Lung (tissue), 12 donors: ENCODE measurements around the gene NSFL1C. TPM values are rescaled to one million over a fixed set of nuclear protein-coding genes. Genes with fewer than 3 reads are reported as not detected.

Experiments used
- ATAC-seq: fragments of 200-7000 bp; cut with Tn5 transposase; one replicate; pipeline ENCODE4 v1.9.1; 2020; ENCODE audit warnings: moderate number of reproducible peaks; ENCODE audit not compliant: insufficient read depth, low FRiP score
- DNase-seq, 3 donors: peaks; one replicate each; pipeline ENCODE4 v3.0.0-alpha.2; 2013 to 2017
- H3K27ac ChIP-seq, 2 donors: one replicate each; pipeline ENCODE4 v1.5.1; 2013; ENCODE audit warnings: mild to moderate bottlenecking in 2 of 2, moderate library complexity in 2 of 2, control low read depth in 1 of 2, inconsistent platforms in 1 of 2, low read depth in 1 of 2, low read length in 1 of 2
- H3K27me3 ChIP-seq, 3 donors: one replicate each; pipeline ENCODE4 v1.5.1; 2013; ENCODE audit warnings: low read length in 2 of 3; ENCODE audit not compliant: control insufficient read depth in 3 of 3, insufficient read depth in 3 of 3
- H3K36me3 ChIP-seq, 4 donors: one replicate each; pipeline ENCODE4 v1.5.1; 2013; ENCODE audit warnings: low read length in 4 of 4, mild to moderate bottlenecking in 1 of 4, moderate library complexity in 1 of 4; ENCODE audit not compliant: control insufficient read depth in 4 of 4, insufficient read depth in 4 of 4
- H3K4me1 ChIP-seq, 5 donors: one replicate each; pipeline ENCODE4 v1.5.1; 2013; ENCODE audit warnings: low read length in 5 of 5, mild to moderate bottlenecking in 2 of 5, moderate library complexity in 1 of 5; ENCODE audit not compliant: control insufficient read depth in 5 of 5, insufficient read depth in 5 of 5
- H3K4me3 ChIP-seq: one replicate; pipeline ENCODE4 v1.5.1; 2013; ENCODE audit warnings: mild to moderate bottlenecking, control low read depth, moderate library complexity
- H3K9ac ChIP-seq, 2 donors: one replicate each; pipeline ENCODE4 v1.5.1; 2013; ENCODE audit warnings: low read length in 2 of 2, control low read depth in 1 of 2; ENCODE audit not compliant: insufficient read depth in 1 of 2
- H3K9me3 ChIP-seq, 4 donors: one replicate each; pipeline ENCODE4 v1.5.1; 2013; ENCODE audit warnings: low read length in 3 of 4, mild to moderate bottlenecking in 1 of 4, moderate library complexity in 1 of 4; ENCODE audit not compliant: control insufficient read depth in 4 of 4, insufficient read depth in 3 of 4
- WGBS, 2 donors: extraction: QIAGEN DNeasy Blood & Tissue Kit; methylation state at CpG; one replicate each; pipeline ENCODE4 v1.1.7; 2013; 5-methylcytosine and 5-hydroxymethylcytosine counted together
- polyA plus RNA-seq, 2 donors: library from polyadenylated mRNA; stranded (reverse); fragments of 200-250 nt; gene quantifications; one replicate each; pipeline ENCODE4 v1.2.1, GENCODE V29; 2013
- total RNA-seq, 2 donors: library from RNA; depleted of rRNA in 1 of 2; stranded (reverse); fragments of >200 nt in 1 of 2; gene quantifications; one replicate each; pipeline ENCODE4 v1.2.1, GENCODE V29; 2014 to 2021
- TF ChIP-seq, protein P1 (sequence below): IDR thresholded peaks from 2 replicates; pipeline ENCODE4 v1.5.1; 2012; ENCODE audit warnings: mild to moderate bottlenecking; ENCODE audit errors: control extremely low read depth, extremely low read depth
- donor health status: control.
- donor health status: control.
- donor health status: Bipolar disorder and iron deficiency.
- donor health status: healthy.
- donor health status: DM: yes; HTN: yes; CAD: no.

NSFL1C gene
- total and polyA plus RNA-seq, 4 donors: 39.0 to 84.8 (median 53.1) TPM

DNA sequence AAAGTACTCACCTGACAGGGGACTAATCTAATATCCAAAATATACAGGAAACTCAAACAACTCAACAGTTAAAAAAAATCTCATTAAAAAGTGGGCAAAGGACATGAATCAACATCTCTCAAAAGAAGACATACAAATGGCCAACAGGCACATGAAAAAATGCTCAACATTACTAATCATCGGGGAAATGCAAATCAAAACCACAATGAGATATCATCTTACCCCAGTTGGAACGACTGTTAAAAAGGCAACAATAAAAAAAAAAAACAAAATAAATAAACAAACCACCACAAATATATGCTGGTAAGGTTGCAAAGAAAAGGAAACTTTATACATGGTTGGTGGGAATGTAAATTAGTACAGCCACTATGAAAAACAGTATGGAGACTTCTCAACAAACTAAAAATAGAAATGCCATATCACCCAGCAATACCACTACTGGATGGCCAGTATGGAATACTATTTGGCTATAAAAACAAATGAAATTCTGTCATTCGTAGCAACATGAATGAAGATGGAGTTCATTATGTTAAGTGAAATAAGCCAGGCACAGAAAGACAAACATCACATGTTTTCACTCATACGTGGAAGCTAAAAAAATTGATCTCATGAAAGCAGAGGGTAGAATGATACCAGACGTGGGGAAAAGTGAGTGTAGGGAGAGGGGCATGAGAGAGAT is 17.9 kb upstream of the NSFL1C start:
- H3K4me1 ChIP-seq: no peaks in the 10 kb centered on the region
- no peak overlapping the region for H3K27ac ChIP-seq
- ATAC-seq: no peak
- TF ChIP-seq, protein P1, sequence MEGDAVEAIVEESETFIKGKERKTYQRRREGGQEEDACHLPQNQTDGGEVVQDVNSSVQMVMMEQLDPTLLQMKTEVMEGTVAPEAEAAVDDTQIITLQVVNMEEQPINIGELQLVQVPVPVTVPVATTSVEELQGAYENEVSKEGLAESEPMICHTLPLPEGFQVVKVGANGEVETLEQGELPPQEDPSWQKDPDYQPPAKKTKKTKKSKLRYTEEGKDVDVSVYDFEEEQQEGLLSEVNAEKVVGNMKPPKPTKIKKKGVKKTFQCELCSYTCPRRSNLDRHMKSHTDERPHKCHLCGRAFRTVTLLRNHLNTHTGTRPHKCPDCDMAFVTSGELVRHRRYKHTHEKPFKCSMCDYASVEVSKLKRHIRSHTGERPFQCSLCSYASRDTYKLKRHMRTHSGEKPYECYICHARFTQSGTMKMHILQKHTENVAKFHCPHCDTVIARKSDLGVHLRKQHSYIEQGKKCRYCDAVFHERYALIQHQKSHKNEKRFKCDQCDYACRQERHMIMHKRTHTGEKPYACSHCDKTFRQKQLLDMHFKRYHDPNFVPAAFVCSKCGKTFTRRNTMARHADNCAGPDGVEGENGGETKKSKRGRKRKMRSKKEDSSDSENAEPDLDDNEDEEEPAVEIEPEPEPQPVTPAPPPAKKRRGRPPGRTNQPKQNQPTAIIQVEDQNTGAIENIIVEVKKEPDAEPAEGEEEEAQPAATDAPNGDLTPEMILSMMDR: no peak
- no peak for DNase-seq
- H3K9me3 ChIP-seq: no peaks in the 10 kb centered on the region
- 50 to 58% methylated on average over 5 of the region's 5 CpGs for WGBS, 2 donors
- H3K4me3 ChIP-seq: no peak overlapping the region
- H3K36me3 ChIP-seq: no peaks in the 10 kb centered on the region
- H3K27me3 ChIP-seq: peaks cover 0 to 6% (median 2%) of the 10 kb centered on the region in 3 donors
- no peak overlapping the region for H3K9ac ChIP-seq

DNA sequence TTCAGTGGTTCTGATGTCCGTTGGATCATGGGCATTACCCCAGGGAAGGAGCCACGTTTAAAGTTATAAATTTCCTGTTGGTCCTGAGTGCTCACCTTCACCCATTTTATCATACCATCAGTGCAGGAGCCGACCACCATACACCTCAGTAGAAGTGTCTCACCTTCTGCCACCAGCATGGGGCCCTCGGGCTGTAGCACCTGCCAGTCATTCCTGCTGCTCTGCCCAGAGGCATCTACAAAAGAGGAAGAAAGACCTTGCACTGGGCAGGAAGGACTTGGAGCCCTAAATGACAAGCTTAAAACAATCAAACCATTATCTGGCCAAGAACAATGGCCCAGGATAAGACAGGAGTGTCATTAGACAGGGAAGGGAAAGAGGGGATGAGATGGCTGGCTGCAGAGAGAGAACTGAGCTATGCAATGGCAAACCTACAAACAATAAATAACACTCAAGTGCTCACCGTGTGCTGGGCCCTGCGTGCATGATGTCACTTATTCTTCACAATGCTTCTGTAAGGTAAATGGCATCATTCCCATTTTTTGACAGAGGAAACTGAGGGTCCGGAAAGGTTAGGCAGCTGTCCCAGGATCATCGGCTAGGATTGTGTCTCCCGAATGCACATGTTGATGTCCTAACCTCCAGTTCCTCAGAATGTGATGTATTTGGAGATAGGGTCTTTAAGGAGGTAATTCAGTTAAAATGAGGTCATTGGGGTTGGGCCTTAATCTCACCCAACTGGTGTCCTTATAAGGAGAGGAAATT is 13.4 kb upstream of the NSFL1C start:
- Histone ChIP-seq H3K27me3 (peaks cover 0 to 2% (median 2%) of the 10 kb centered on the region in 3 donors), H3K4me3 (no peak overlapping the region), H3K9ac (no peak overlapping the region), H3K36me3 (no peaks in the 10 kb centered on the region), H3K27ac (no peak overlapping the region), H3K9me3 (peaks cover 0 to 2% (median 0%) of the 10 kb centered on the region in 4 donors), H3K4me1 (no peaks in the 10 kb centered on the region)
- no peak for ATAC-seq
- DNase-seq: no peak
- TF ChIP-seq, protein P1: no peak
- WGBS, 2 donors: 71 to 75% methylated on average over 9 of the region's 9 CpGs

DNA sequence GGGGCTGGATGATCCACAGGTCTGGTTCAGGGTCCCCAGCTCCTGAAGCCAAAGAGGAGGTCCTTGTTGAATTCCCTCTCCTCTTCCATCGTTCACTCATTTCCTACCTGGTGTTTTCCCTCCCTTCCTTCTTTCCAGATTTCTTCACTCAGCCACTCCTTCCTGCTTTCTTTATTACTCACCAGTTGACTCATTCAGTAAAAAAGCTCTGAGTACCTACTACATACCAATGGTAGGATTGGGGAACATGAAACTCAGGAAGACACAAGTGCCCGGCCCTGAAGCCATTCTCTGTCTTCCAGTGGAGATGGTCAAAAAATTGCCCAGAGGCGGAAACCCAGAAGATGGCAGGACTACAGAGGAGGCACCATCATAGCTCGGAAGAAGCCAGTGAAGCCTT is 11.9 kb upstream of the NSFL1C start:
- Histone ChIP-seq H3K4me1 (no peaks in the 10 kb centered on the region), H3K36me3 (no peaks in the 10 kb centered on the region), H3K27me3 (peaks cover 0 to 2% (median 0%) of the 10 kb centered on the region in 3 donors), H3K9ac (no peak overlapping the region), H3K4me3 (no peak overlapping the region), H3K9me3 (peaks cover 0 to 2% (median 0%) of the 10 kb centered on the region in 4 donors), H3K27ac (no peak overlapping the region)
- no peak for ATAC-seq
- no peak for DNase-seq
- 75 to 76% methylated on average over 4 of the region's 4 CpGs for WGBS, 2 donors
- TF ChIP-seq, protein P1: no peak
